HepG2 (cell line): ENCODE results near the gene MSANTD1. TPM values are rescaled to one million over a fixed set of nuclear protein-coding genes. Genes with fewer than 3 reads are reported as not detected.
A peak's percentile ranks its signal among the peaks of the same experiment; 100 is the strongest.

ENCODE experiments used
- ATRX ChIP-seq: sonication (generic); formaldehyde crosslinking; IDR thresholded peaks from 2 replicates; pipeline ENCODE4 v1.4.0; 2020; ENCODE audit warnings: missing genetic modification reagents, borderline replicate concordance
- CBFB ChIP-seq: sonication (generic); formaldehyde crosslinking; IDR thresholded peaks from 2 replicates; pipeline ENCODE4 v1.4.0; 2020; ENCODE audit warnings: missing genetic modification reagents
- MIER3 ChIP-seq: IDR thresholded peaks from 2 replicates; pipeline ENCODE4 v1.6.1; 2016; ENCODE audit warnings: missing compliant biosample characterization, borderline replicate concordance
- MIXL1 ChIP-seq: IDR thresholded peaks from 2 replicates; pipeline ENCODE4 v1.6.1; 2016
- RARG ChIP-seq: sonication (generic); formaldehyde crosslinking; IDR thresholded peaks from 2 replicates; pipeline ENCODE4 v1.4.0; 2020; ENCODE audit warnings: low read depth, mild to moderate bottlenecking, missing genetic modification reagents
- SKI ChIP-seq: fragments of 450-650 bp; IDR thresholded peaks from one replicate; pipeline ENCODE4 v1.6.1; 2018; ENCODE audit warnings: mild to moderate bottlenecking; ENCODE audit not compliant: partially characterized antibody
- SMC3 ChIP-seq: IDR thresholded peaks from 2 replicates; pipeline ENCODE4 v1.6.1; 2011; ENCODE audit warnings: low read length, improper control_type of control experiment
- SNRNP70 ChIP-seq: fragments of 200-400 bp; formaldehyde crosslinking; IDR thresholded peaks from 2 replicates; pipeline ENCODE4 v1.6.1; 2017; ENCODE audit warnings: mild to moderate bottlenecking, low read depth, low read length, moderate library complexity
- SRSF4 ChIP-seq: fragments of 200-400 bp; formaldehyde crosslinking; IDR thresholded peaks from one replicate; pipeline ENCODE4 v1.6.1; 2018; ENCODE audit warnings: mild to moderate bottlenecking, low read depth, low read length, moderate library complexity; ENCODE audit not compliant: poor library complexity, severe bottlenecking
- ZBTB38 ChIP-seq: sonication (generic); formaldehyde crosslinking; IDR thresholded peaks from 2 replicates; pipeline ENCODE4 v1.5.1; 2020; ENCODE audit warnings: mild to moderate bottlenecking, missing genetic modification reagents
- ZMYM2 ChIP-seq: sonication (generic); formaldehyde crosslinking; IDR thresholded peaks from 2 replicates; pipeline ENCODE4 v1.8.0; 2022; ENCODE audit warnings: mild to moderate bottlenecking, missing genetic modification reagents
- ZMYM4 ChIP-seq: sonication (generic); formaldehyde crosslinking; IDR thresholded peaks from 2 replicates; pipeline ENCODE4 v1.8.1; 2023; ENCODE audit warnings: mild to moderate bottlenecking, missing genetic modification reagents
- ZNF138 ChIP-seq: sonication (generic); formaldehyde crosslinking; IDR thresholded peaks from 2 replicates; pipeline ENCODE4 v1.5.0; 2020; ENCODE audit warnings: mild to moderate bottlenecking, low read depth, missing genetic modification reagents
- ZNF205 ChIP-seq: IDR thresholded peaks from 2 replicates; pipeline ENCODE4 v1.6.1; 2018; ENCODE audit warnings: missing biosample characterization, missing genetic modification reagents
- ZNF362 ChIP-seq: sonication (generic); formaldehyde crosslinking; IDR thresholded peaks from 2 replicates; pipeline ENCODE4 v1.4.0; 2020; ENCODE audit warnings: missing genetic modification reagents, mild to moderate bottlenecking, borderline replicate concordance
- ZNF598 ChIP-seq: sonication (generic); formaldehyde crosslinking; IDR thresholded peaks from 2 replicates; pipeline ENCODE4 v1.5.1; 2020; ENCODE audit warnings: mild to moderate bottlenecking, missing genetic modification reagents, borderline replicate concordance
- ZNF615 ChIP-seq: sonication (generic); formaldehyde crosslinking; IDR thresholded peaks from 2 replicates; pipeline ENCODE4 v1.5.0; 2020; ENCODE audit warnings: mild to moderate bottlenecking, missing genetic modification reagents, borderline replicate concordance
- ZNF687 ChIP-seq: sonication (generic); formaldehyde crosslinking; IDR thresholded peaks from 2 replicates; pipeline ENCODE4 v1.5.1; 2020; ENCODE audit warnings: mild to moderate bottlenecking, missing genetic modification reagents, moderate library complexity
- ZNF710 ChIP-seq: sonication (generic); formaldehyde crosslinking; IDR thresholded peaks from 2 replicates; pipeline ENCODE4 v1.5.0; 2020; ENCODE audit warnings: mild to moderate bottlenecking, missing genetic modification reagents, borderline replicate concordance
- polyA plus RNA-seq, 8 experiments: library from polyadenylated mRNA; depleted of rRNA in 3 of 8; stranded (reverse) in 7 of 8; unstranded in 1 of 8; fragments of >200 nt; fragmentation: Illumina TruSeq in 4 of 8; extraction: Trizol in 4 of 8; gene quantifications; 2 replicates each; pipeline versions ENCODE4 v1.2.1 to v1.2.3, GENCODE V29; 2011 to 2016; ENCODE audit warnings: low read depth in 4 of 8, missing spikeins in 1 of 8, mixed read lengths in 1 of 8; ENCODE audit not compliant: insufficient read depth in 1 of 8
- total RNA-seq, 5 experiments: library from RNA; depleted of rRNA; stranded (reverse); fragments of >200 nt; fragmentation: Illumina TruSeq; extraction: Trizol; gene quantifications; 2 replicates each; pipeline ENCODE4 v1.2.3, GENCODE V29; 2016; ENCODE audit warnings: low read depth in 1 of 5
- TF ChIP-seq, protein P1 (sequence below): sonication (generic); formaldehyde crosslinking; IDR thresholded peaks from 2 replicates; pipeline ENCODE4 v1.4.0; 2020; ENCODE audit warnings: mild to moderate bottlenecking, missing genetic modification reagents
- TF ChIP-seq, protein P2 (sequence below): sonication (generic); formaldehyde crosslinking; IDR thresholded peaks from 2 replicates; pipeline ENCODE4 v1.4.0; 2020; ENCODE audit warnings: missing genetic modification reagents
- TF ChIP-seq, protein P3 (sequence below): sonication (generic); formaldehyde crosslinking; IDR thresholded peaks from 2 replicates; pipeline ENCODE4 v1.4.0; 2020; ENCODE audit warnings: missing genetic modification reagents

MSANTD1 gene
- total and polyA plus RNA-seq, 2 of the 13 experiments (the other 11 are each of a cell fraction or from before 2014, with no cell fraction given): 0.22 to 0.40 TPM

GRCh38 chr4:3205995-3206394 is 43.0 kb upstream of the MSANTD1 start (continued):
- TF ChIP-seq ZNF710 (peak; percentile 71; the same call in 1 of the 2 replicates), ZMYM2 (CRISPR knock-in tag) (no peak), ZNF615 (no peak), RARG (no peak), SKI (no peak), SMC3 (no peak), MIER3 (no peak), ZNF138 (CRISPR knock-in tag) (no peak), ZBTB38 (CRISPR knock-in tag) (peak; percentile 87), ZNF362 (no peak), ZNF687 (CRISPR knock-in tag) (peak; percentile 97), SRSF4 (no peak), ZNF205 (CRISPR knock-in tag) (0 out of 2 replicates have a peak, but pooled peaks have one; percentile 39), ATRX (CRISPR knock-in tag) (no peak), SNRNP70 (no peak), CBFB (0 out of 2 replicates have a peak, but pooled peaks have one; percentile 19), ZMYM4 (CRISPR knock-in tag) (peak; percentile 71), ZNF598 (no peak), MIXL1 (peak; percentile 70; the same call in 1 of the 2 replicates)
- TF ChIP-seq, protein P1, sequence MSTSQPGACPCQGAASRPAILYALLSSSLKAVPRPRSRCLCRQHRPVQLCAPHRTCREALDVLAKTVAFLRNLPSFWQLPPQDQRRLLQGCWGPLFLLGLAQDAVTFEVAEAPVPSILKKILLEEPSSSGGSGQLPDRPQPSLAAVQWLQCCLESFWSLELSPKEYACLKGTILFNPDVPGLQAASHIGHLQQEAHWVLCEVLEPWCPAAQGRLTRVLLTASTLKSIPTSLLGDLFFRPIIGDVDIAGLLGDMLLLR (CRISPR knock-in tag): no peak
- TF ChIP-seq, protein P2, sequence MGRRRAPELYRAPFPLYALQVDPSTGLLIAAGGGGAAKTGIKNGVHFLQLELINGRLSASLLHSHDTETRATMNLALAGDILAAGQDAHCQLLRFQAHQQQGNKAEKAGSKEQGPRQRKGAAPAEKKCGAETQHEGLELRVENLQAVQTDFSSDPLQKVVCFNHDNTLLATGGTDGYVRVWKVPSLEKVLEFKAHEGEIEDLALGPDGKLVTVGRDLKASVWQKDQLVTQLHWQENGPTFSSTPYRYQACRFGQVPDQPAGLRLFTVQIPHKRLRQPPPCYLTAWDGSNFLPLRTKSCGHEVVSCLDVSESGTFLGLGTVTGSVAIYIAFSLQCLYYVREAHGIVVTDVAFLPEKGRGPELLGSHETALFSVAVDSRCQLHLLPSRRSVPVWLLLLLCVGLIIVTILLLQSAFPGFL: no peak
- TF ChIP-seq, protein P3, sequence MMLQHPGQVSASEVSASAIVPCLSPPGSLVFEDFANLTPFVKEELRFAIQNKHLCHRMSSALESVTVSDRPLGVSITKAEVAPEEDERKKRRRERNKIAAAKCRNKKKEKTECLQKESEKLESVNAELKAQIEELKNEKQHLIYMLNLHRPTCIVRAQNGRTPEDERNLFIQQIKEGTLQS: no peak
